CD14-positive monocyte (primary cell): Measurements from ENCODE around the gene TAPT1. TPM values are rescaled to one million over a fixed set of nuclear protein-coding genes. Genes with fewer than 3 reads are reported as not detected.

ENCODE experiments used
- DNase-seq, 3 donors: peaks; one replicate each; pipeline ENCODE4 v3.0.0-alpha.2; 2011 to 2022
- H2AFZ ChIP-seq: 2 replicates; pipeline ENCODE4 v1.6.0; 2012; ENCODE audit warnings: mild to moderate bottlenecking, low read depth, low read length, inconsistent platforms; ENCODE audit not compliant: insufficient read depth, poor library complexity, severe bottlenecking
- H3K27ac ChIP-seq, 2 donors: 1 replicate in 1 of 2; 2 replicates in 1 of 2; pipeline ENCODE4 v1.5.1; 2012 to 2013; ENCODE audit warnings: low read length in 2 of 2, control low read depth in 1 of 2, inconsistent platforms in 1 of 2, low read depth in 1 of 2, mild to moderate bottlenecking in 1 of 2
- H3K27me3 ChIP-seq, 2 donors: one replicate each; pipeline versions ENCODE4 v1.6.0 to v1.6.1; 2011 to 2013; ENCODE audit warnings: low read length in 2 of 2; ENCODE audit not compliant: control insufficient read depth in 2 of 2, insufficient read depth in 2 of 2
- H3K36me3 ChIP-seq, 2 donors: replicated peaks in 1 of 2; 1 replicate in 1 of 2; 2 replicates in 1 of 2; pipeline versions ENCODE4 v1.5.1 to v1.6.1; 2012 to 2013; ENCODE audit warnings: low read length in 2 of 2, control low read depth in 1 of 2, inconsistent platforms in 1 of 2, mild to moderate bottlenecking in 1 of 2; ENCODE audit not compliant: insufficient read depth in 2 of 2, control insufficient read depth in 1 of 2
- H3K4me1 ChIP-seq, 2 donors: 1 replicate in 1 of 2; 2 replicates in 1 of 2; pipeline versions ENCODE4 v1.5.1 to v1.6.1; 2012 to 2013; ENCODE audit warnings: low read length in 2 of 2, control low read depth in 1 of 2, inconsistent platforms in 1 of 2, mild to moderate bottlenecking in 1 of 2, moderate library complexity in 1 of 2; ENCODE audit not compliant: insufficient read depth in 2 of 2, control insufficient read depth in 1 of 2
- H3K4me2 ChIP-seq: replicated peaks from 2 replicates; pipeline ENCODE3; 2012; ENCODE audit warnings: low read length, moderate library complexity, mild to moderate bottlenecking; ENCODE audit not compliant: poor library complexity, severe bottlenecking; ENCODE audit errors: extremely low read depth
- H3K4me3 ChIP-seq, 3 experiments: fragments of 200-600 bp in 1 of 3; sonication (generic) in 1 of 3; replicated peaks in 1 of 3; 1 replicate in 2 of 3; 2 replicates in 1 of 3; pipeline ENCODE4 v1.5.1; 2011 to 2013; ENCODE audit warnings: low read length in 3 of 3, mild to moderate bottlenecking in 3 of 3, control low read depth in 2 of 3, low read depth in 2 of 3, inconsistent platforms in 1 of 3, moderate library complexity in 1 of 3
- H3K79me2 ChIP-seq: 2 replicates; pipeline ENCODE4 v1.6.0; 2012; ENCODE audit warnings: mild to moderate bottlenecking, control low read depth, inconsistent platforms, low read length, moderate library complexity; ENCODE audit not compliant: insufficient read depth
- H3K9ac ChIP-seq: 2 replicates; pipeline ENCODE4 v1.6.0; 2017; ENCODE audit warnings: low read length, mild to moderate bottlenecking; ENCODE audit not compliant: insufficient read depth, poor library complexity, severe bottlenecking
- H3K9me3 ChIP-seq, 2 donors: replicated peaks in 1 of 2; 1 replicate in 1 of 2; 2 replicates in 1 of 2; pipeline versions ENCODE4 v1.5.1 to v1.6.1; 2012 to 2013; ENCODE audit warnings: low read length in 2 of 2, control low read depth in 1 of 2; ENCODE audit not compliant: control insufficient read depth in 1 of 2, insufficient read depth in 1 of 2
- H4K20me1 ChIP-seq: 2 replicates; pipeline ENCODE4 v1.6.0; 2012; ENCODE audit warnings: mild to moderate bottlenecking, low read length, control low read depth, moderate library complexity; ENCODE audit not compliant: insufficient read depth
- H3K27ac Mint-ChIP-seq, 7 donors: one replicate each; pipeline ENCODE4 v1.8.0; 2020; ENCODE audit warnings: mild to moderate bottlenecking in 7 of 7, mixed read lengths in 7 of 7, moderate library complexity in 6 of 7, inconsistent platforms in 2 of 7
- H3K27me3 Mint-ChIP-seq, 3 donors: one replicate each; pipeline ENCODE4 v1.8.0; 2021 to 2022; ENCODE audit warnings: low read depth in 3 of 3, mild to moderate bottlenecking in 3 of 3, mixed read lengths in 3 of 3, moderate library complexity in 3 of 3, inconsistent platforms in 1 of 3
- H3K36me3 Mint-ChIP-seq, 2 donors: one replicate each; pipeline ENCODE4 v1.8.0; 2020; ENCODE audit warnings: mixed read lengths in 2 of 2, inconsistent platforms in 1 of 2, mild to moderate bottlenecking in 1 of 2
- H3K4me1 Mint-ChIP-seq: one replicate; pipeline ENCODE4 v1.8.0; 2020; ENCODE audit warnings: mild to moderate bottlenecking, mixed read lengths
- H3K4me3 Mint-ChIP-seq, 2 donors: one replicate each; pipeline ENCODE4 v1.8.0; 2020; ENCODE audit warnings: mild to moderate bottlenecking in 2 of 2, mixed read lengths in 2 of 2, moderate library complexity in 1 of 2
- H3K9me3 Mint-ChIP-seq, 7 donors: one replicate each; pipeline ENCODE4 v1.8.0; 2020 to 2022; ENCODE audit warnings: mixed read lengths in 7 of 7, mild to moderate bottlenecking in 6 of 7, moderate library complexity in 6 of 7, inconsistent platforms in 2 of 7
- CTCF ChIP-seq: fragments of 200-600 bp; IDR thresholded peaks from one replicate; pipeline ENCODE4 v1.8.0; 2022; ENCODE audit warnings: antibody characterized with exemption, mild to moderate bottlenecking
- WGBS: methylation state at CpG from one replicate; pipeline ENCODE4 v1.1.5; 2013; ENCODE audit warnings: missing lambda C conversion rate; ENCODE audit not compliant: insufficient coverage; 5-methylcytosine and 5-hydroxymethylcytosine counted together
- intact Hi-C, 2 donors: fragments of 100-400 bp; cut with micrococcal nuclease; formaldehyde crosslinking; loops; one replicate each; pipeline versions ENCODE4 v1.15.0 to v1.15.1; 2023
- polyA plus RNA-seq, 3 donors: library from polyadenylated mRNA; depleted of rRNA in 1 of 3; unstranded in 2 of 3; stranded (reverse) in 1 of 3; fragments of 300-500 nt in 2 of 3; fragments of >200 nt in 1 of 3; fragmentation: Illumina TruSeq in 2 of 3; gene quantifications; 1 replicate in 2 of 3; 2 replicates in 1 of 3; pipeline ENCODE4 v1.2.3, GENCODE V29; 2012 to 2021

The TAPT1 gene
- polyA plus RNA-seq, 3 donors: 15.2 to 18.4 (median 16.0) TPM

- no peak overlapping the region for H3K9ac ChIP-seq
- no peak overlapping the region for H3K27ac Mint-ChIP-seq
- H4K20me1 ChIP-seq: peaks cover 7% of the 10 kb centered on the region
- no peak overlapping the region for H2AFZ ChIP-seq
- peaks cover 16% of the 10 kb centered on the region for H3K79me2 ChIP-seq
- no peak overlapping the region for H3K27ac ChIP-seq
- H3K4me3 Mint-ChIP-seq: no peak overlapping the region
- peaks cover 0 to 2% (median 0%) of the 10 kb centered on the region in 7 donors for H3K9me3 Mint-ChIP-seq
- intact Hi-C loops: no loop called here
- TF ChIP-seq CTCF: no peak
- no peak for DNase-seq
- WGBS: no CpG with 5 or more reads among the region's 1 CpG
- H3K27me3 ChIP-seq: no peaks in the 10 kb centered on the region
- peaks cover 55 to 62% of the 10 kb centered on the region in 2 donors for H3K36me3 Mint-ChIP-seq
- peaks cover 62 to 93% of the 10 kb centered on the region in 2 donors for H3K36me3 ChIP-seq
- H3K9me3 ChIP-seq: no peaks in the 10 kb centered on the region
- no peak overlapping the region for H3K4me2 ChIP-seq
- H3K27me3 Mint-ChIP-seq: no peaks in the 10 kb centered on the region
- H3K4me3 ChIP-seq: no peak overlapping the region
- H3K4me1 Mint-ChIP-seq: peaks cover 3% of the 10 kb centered on the region
- peaks cover 4% of the 10 kb centered on the region in 2 donors for H3K4me1 ChIP-seq
Measured at GRCh38 chr4:16186986-16187385, 39.3 kb downstream of the TAPT1 start.

- no peak overlapping the region for H3K4me3 ChIP-seq
- no peak overlapping the region for H3K27ac ChIP-seq
- no peak overlapping the region for H3K9ac ChIP-seq
- H3K4me1 Mint-ChIP-seq: peaks cover 1% of the 10 kb centered on the region
- no CpG with 5 or more reads among the region's 2 CpGs for WGBS
- no peak for DNase-seq
- no peak overlapping the region for H3K27ac Mint-ChIP-seq
- H3K9me3 ChIP-seq: no peaks in the 10 kb centered on the region
- H3K4me2 ChIP-seq: no peak overlapping the region
- H3K4me3 Mint-ChIP-seq: no peak overlapping the region
- H3K4me1 ChIP-seq: no peaks in the 10 kb centered on the region
- peaks cover 5% of the 10 kb centered on the region for H4K20me1 ChIP-seq
- H3K36me3 Mint-ChIP-seq: peaks cover 48 to 57% of the 10 kb centered on the region in 2 donors
- no peaks in the 10 kb centered on the region for H3K79me2 ChIP-seq
- intact Hi-C loops: no loop called here
- no peak for TF ChIP-seq CTCF
- no peak overlapping the region for H2AFZ ChIP-seq
- H3K27me3 Mint-ChIP-seq: no peaks in the 10 kb centered on the region
- peaks cover 55 to 95% of the 10 kb centered on the region in 2 donors for H3K36me3 ChIP-seq
- H3K27me3 ChIP-seq: no peaks in the 10 kb centered on the region
- H3K9me3 Mint-ChIP-seq: peaks cover 0 to under 1% (median 0%) of the 10 kb centered on the region in 7 donors
Measured at GRCh38 chr4:16183604-16184003, 42.7 kb downstream of the TAPT1 start.
